ENCODE data around the gene BPIFA1. TPM values are rescaled to one million over a fixed set of nuclear protein-coding genes. Genes with fewer than 3 reads are reported as not detected.

BPIFA1 gene
- total and polyA plus RNA-seq, 4 donors, result not detected

GRCh38 chr20:33237989-33238388 lies 2.2 kb downstream of the BPIFA1 start:
- Histone ChIP-seq H3K36me3 (ENCODE audit: control insufficient read depth in 4 of 4, insufficient read depth in 3 of 4, low read depth in 1 of 4, low read length in 3 of 4) (no peaks in the 10 kb centered on the region), H3K27ac (ENCODE audit: low read depth in 1 of 2, low read length in 2 of 2) (no peak overlapping the region), H3K9me3 (ENCODE audit: control insufficient read depth in 4 of 4, low read length in 3 of 4) (no peaks in the 10 kb centered on the region), H3K4me1 (ENCODE audit: control insufficient read depth in 4 of 4, insufficient read depth in 4 of 4, low read length in 3 of 4) (no peaks in the 10 kb centered on the region), H3K4me3 (ENCODE audit: low read depth in 1 of 3, low read length in 3 of 3) (no peak overlapping the region), H3K9ac (ENCODE audit: low read depth in 1 of 2, low read length in 2 of 2) (no peak overlapping the region), H3K27me3 (ENCODE audit: control insufficient read depth in 4 of 4, insufficient read depth in 4 of 4, low read length in 3 of 4) (peaks cover 0 to 5% (median 0%) of the 10 kb centered on the region in 4 donors)
- no peak for TF ChIP-seq CTCF (IDR thresholded peaks at IDR 0.05; ENCODE audit: low read depth, low read length, missing input control)
- no peak for TF ChIP-seq ZBTB33 (IDR thresholded peaks at IDR 0.05)
- TF ChIP-seq HNF4G (IDR thresholded peaks at IDR 0.05), result no peak
- no peak for TF ChIP-seq ATF3 (IDR thresholded peaks at IDR 0.05)
- no peak for TF ChIP-seq REST (IDR thresholded peaks at IDR 0.05)
- TF ChIP-seq MAX (IDR thresholded peaks at IDR 0.05), result no peak
- no peak for TF ChIP-seq EGR1 (IDR thresholded peaks at IDR 0.05; ENCODE audit: low read depth in 2 of 2)
- no peak for TF ChIP-seq JUND (IDR thresholded peaks at IDR 0.05)
- DNase-seq (ENCODE audit: low spot score), result no peak
- 77% methylated on average over 6 of the region's 6 CpGs for WGBS

- no peaks in the 10 kb centered on the region for H3K36me3 ChIP-seq (ENCODE audit: control insufficient read depth in 4 of 4, insufficient read depth in 3 of 4, low read depth in 1 of 4, low read length in 3 of 4)
- H3K4me1 ChIP-seq (ENCODE audit: control insufficient read depth in 4 of 4, insufficient read depth in 4 of 4, low read length in 3 of 4), result no peaks in the 10 kb centered on the region
- no peak overlapping the region for H3K9ac ChIP-seq (ENCODE audit: low read depth in 1 of 2, low read length in 2 of 2)
- H3K27ac ChIP-seq (ENCODE audit: low read depth in 1 of 2, low read length in 2 of 2), result no peak overlapping the region
- WGBS, result 33% methylated on average over 1 of the region's 1 CpG
- no peak for DNase-seq (ENCODE audit: low spot score)
- no peak overlapping the region for H3K4me3 ChIP-seq (ENCODE audit: low read depth in 1 of 3, low read length in 3 of 3)
- H3K27me3 ChIP-seq (ENCODE audit: control insufficient read depth in 4 of 4, insufficient read depth in 4 of 4, low read length in 3 of 4), result peaks cover 0 to 5% (median 0%) of the 10 kb centered on the region in 4 donors
- no peak for TF ChIP-seq FOXA1 (IDR thresholded peaks at IDR 0.05)
- TF ChIP-seq ZBTB33 (IDR thresholded peaks at IDR 0.05), result no peak
- TF ChIP-seq MAX (IDR thresholded peaks at IDR 0.05), result no peak
- no peak for TF ChIP-seq RAD21 (IDR thresholded peaks at IDR 0.05)
- no peak for TF ChIP-seq EGR1 (IDR thresholded peaks at IDR 0.05; ENCODE audit: low read depth in 2 of 2)
- TF ChIP-seq NR2F2 (IDR thresholded peaks at IDR 0.05), result no peak
- TF ChIP-seq FOXA2 (IDR thresholded peaks at IDR 0.05), result no peak
- H3K9me3 ChIP-seq (ENCODE audit: control insufficient read depth in 4 of 4, low read length in 3 of 4), result no peaks in the 10 kb centered on the region
Measured at GRCh38 chr20:33239418-33239817, 3.6 kb downstream of the BPIFA1 start.
